T-helper 22 cell (primary cell): ENCODE data around the gene GPR33.
"Not testable (repeated sequence)": the region's sequence is repeated elsewhere in the genome, so short reads cannot be mapped to it uniquely, and the experiment has no call there.

Experiments
- DNase-seq: peaks from one replicate; pipeline ENCODE4 v3.0.0-alpha.2; 2020; ENCODE audit warnings: low read depth

Gene GPR33

GRCh38 chr14:31487886-31488285 is at the start of gene GPR33:
Gene GPR33, minus strand, starts transcription at chr14:31488039. Its CDS starts 4,074 bp downstream, at chr14:31483965.
- no peak for DNase-seq

DNA sequence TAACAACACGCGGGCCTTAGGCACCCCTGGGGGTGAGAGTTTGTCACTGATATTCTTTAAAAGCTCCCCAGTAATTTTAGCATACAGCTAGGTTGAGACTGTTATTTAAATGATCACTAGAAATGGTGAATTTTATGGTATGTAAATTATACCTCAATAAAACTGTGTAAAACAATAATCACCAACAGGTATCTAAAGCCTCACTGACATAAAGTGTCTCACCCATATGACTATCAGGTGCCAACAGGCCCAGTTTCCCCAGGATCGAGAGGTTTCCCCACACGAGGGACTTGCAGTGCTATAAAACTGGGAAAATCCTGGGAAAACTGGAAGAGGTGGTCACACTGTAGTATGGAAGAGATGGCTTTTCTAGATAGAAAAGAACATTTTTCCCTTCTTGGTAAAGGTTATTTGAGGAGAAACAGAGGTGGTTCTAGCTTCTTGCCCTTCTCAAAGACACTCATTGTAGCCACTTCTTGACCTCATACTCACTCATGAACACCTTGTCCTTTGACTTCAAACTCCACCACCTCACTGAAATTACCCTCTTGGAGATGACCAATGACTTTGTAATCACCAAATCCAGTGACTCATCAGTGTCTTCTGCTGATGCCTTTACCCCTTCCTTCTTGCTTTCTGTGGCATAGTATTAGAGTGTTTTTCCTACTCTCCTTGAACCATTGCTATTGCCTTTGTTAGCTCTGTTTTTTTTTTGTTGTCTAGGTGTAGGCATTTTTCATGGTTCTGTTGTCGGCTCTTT is 48.5 kb upstream of the GPR33 start:
- no peak for DNase-seq

GRCh38 chr14:31530136-31530535 is 42.3 kb upstream of the GPR33 start:
- no peak for DNase-seq

- no peak for DNase-seq
Measured at GRCh38 chr14:31529053-31529452, 41.2 kb upstream of the GPR33 start.

DNA sequence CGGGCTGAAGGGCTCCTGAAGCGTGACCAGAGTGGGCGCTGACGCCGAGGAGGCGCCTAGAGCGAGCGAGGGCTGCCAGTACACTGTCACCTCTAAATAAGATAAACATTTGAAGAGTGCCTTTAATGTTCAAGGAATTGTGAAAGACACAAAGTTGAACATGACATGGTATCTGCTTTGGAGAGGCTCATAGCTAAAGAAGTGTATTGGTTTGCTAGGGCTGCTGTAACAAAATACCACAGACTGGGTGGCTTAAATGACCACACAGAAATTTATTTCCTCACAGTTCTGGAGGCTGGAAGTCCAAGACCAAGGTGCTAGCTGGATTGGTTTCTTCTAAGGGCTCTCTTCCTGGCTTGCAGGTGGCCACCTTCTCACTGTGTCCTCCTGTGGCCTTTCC is 39.7 kb upstream of the GPR33 start:
- DNase-seq, result no peak

GRCh38 chr14:31527087-31527486 is 39.2 kb upstream of the GPR33 start:
- DNase-seq, result no peak

- no peak for DNase-seq
Measured at GRCh38 chr14:31510855-31511254, 23.0 kb upstream of the GPR33 start.

- DNase-seq, result no peak
Measured at GRCh38 chr14:31510222-31510621, 22.4 kb upstream of the GPR33 start.

GRCh38 chr14:31508135-31508534 is 20.3 kb upstream of the GPR33 start:
- no peak for DNase-seq

GRCh38 chr14:31505411-31505810 is 17.6 kb upstream of the GPR33 start:
- DNase-seq, result no peak

DNA sequence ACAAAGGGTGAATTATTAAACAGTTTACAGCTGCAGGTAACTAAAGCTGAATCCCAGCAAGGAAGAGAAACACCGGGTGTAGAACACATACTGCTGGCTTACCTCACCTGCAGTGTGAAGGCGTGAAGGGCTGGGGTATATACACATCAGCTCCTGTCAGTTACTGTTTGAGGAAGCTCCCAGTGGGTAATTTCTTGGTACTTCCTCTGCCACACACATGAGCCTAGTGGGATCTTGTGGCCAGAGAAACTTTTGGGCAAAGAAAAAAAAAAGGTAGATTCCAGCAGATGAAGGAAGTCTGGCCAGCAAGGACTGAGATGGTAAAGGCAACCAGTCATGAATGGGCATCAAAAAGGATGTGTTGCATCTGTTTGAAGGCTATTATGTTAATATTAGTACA is 14.0 kb upstream of the GPR33 start:
- DNase-seq, result no peak

GRCh38 chr14:31492759-31493498 is 5.1 kb upstream of the GPR33 start:
- DNase-seq, result no peak

- no peak for DNase-seq
Measured at GRCh38 chr14:31489691-31490090, 1.9 kb upstream of the GPR33 start.

GRCh38 chr14:31486764-31487163 is 1.1 kb downstream of the GPR33 start:
- DNase-seq, result no peak

- DNase-seq, result no peak
Measured at GRCh38 chr14:31484754-31485153, 3.1 kb downstream of the GPR33 start.

- DNase-seq, result no peak
Measured at GRCh38 chr14:31480156-31480555, 7.7 kb downstream of the GPR33 start.

GRCh38 chr14:31479027-31479426 is 8.8 kb downstream of the GPR33 start:
- DNase-seq, result no peak

- no peak for DNase-seq
Measured at GRCh38 chr14:31477248-31477647, 10.6 kb downstream of the GPR33 start.

DNA sequence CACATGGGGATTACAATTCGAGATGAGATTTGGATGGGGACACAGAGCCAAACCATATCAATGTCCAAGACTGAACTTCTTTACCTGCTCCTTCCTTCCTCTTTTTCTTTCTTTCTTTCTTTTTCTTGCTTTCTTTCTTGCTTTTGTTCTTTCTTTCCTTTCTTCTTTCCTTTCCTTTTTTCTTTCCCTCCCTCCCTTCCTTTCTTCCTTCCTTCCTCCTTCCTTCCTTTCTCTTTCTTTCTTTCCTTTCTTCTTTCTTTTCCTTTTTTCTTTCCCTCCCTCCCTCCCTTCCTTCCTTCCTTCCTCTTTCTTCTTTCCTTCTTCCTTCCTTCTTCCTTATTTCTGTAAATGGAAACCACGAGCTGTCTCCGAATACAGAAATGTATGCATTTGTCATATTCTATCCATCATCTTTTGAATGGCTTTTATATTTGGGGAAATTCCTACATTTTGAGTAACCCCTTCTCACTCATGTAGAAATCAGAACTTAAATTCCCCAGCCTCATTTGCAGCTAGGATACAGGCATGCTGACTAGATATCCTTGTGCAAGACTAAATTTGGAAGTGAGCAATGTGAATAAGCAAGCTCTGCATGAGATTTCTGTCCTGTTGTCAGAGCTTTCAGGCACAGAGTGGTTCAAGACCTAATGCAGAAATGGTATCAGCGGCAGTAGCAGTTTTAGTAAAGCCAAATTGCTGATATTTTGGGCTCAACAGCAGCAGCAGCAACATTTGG is 11.5 kb downstream of the GPR33 start:
- no peak for DNase-seq

DNA sequence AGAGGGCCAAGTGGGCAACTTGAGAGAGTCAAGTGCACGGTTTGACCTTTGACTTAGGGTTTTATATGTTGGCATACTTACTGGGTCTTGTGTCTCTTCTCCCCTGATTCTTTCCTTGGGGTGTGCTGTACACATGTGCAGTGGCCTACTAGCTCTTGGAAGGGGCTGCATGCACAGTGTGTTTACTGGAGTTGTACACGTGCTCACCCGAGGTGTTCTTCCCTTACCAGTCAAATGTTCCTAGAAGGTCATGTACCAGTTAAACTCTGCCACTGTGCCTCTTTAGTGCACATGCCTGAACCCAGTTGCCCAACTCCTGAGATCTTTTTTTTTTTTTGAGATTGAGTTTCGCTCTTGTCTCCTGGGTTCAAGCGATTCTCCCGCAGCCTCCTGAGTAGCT is 21.3 kb downstream of the GPR33 start:
- DNase-seq, result no peak

GRCh38 chr14:31465111-31465510 is 22.7 kb downstream of the GPR33 start:
- DNase-seq, result no peak

DNA sequence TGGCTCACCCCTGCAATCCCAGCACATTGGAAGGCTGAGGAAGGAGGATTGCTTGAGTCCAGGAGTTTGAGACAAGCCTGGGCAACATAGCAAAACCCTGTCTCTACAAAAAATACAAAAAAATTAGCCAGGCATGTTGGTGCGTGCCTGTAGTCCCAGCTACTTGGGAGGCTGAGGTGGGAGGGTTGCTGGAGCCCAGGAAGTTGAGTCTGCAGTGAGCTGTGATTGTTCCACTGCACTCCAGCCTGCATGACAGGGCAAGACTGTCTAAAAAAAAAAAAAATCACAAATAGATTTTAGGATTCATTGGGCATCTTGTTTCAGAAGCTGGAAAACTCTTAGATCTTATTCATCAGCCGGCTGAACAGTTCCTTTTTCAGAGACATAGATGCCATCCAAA is 25.4 kb downstream of the GPR33 start:
- not testable (repeated sequence) for DNase-seq

DNA sequence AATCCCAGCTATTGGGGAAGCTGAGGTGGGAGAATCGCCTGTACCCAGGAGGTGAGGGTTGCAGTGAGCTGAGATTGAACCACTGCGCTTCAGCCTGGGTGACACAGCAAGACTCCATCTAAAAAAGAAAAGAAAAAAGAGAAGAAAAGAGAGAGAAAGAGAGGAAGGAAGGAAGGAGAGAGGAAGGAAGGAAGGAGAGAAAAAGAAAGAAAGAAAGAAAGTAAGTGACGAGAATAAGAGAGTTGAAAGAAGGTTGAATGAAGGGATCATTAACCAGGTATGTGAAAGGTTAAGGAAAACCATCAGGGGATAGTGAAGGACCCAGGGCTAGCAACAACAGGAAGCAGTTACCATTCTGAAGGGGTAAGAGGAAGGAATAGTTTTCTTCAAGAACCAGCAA is 26.3 kb downstream of the GPR33 start:
- no peak for DNase-seq
